ENCODE measurements around the gene ERN1. TPM values are rescaled to one million over a fixed set of nuclear protein-coding genes. Genes with fewer than 3 reads are reported as not detected.

ERN1 gene
- total and polyA plus RNA-seq, 2 donors (not counting 3 experiments of a cell fraction or from before 2014, with no cell fraction given) = 9.1 to 21.5 TPM

DNA sequence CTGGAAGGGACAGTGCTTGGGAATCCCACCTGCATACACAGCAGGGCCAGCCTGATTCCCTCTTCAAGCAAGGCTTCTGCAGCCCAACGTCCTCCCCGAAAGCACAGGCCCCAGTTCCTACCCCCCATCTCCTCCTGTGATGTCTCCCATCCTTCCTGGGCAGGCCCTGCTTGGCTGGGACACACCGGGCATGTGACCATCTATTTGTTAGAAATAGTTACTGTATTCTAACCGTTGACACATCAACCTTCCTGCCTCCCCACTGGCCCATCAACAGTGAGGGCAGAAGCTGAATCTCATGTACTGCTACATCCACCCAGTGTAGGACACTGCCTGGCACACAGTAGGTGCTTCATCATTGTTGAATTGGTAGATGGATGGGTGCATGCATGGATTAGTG lies 121.1 kb downstream of the ERN1 start:
- H2AFZ ChIP-seq (ENCODE audit: low read depth, low read length) = no peak overlapping the region
- no peak overlapping the region for H3K4me3 ChIP-seq (replicated peaks in 1 of 3; ENCODE audit: insufficient read depth in 1 of 3, low read depth in 1 of 3, low read length in 3 of 3)
- TF ChIP-seq MAX (IDR thresholded peaks at IDR 0.05; ENCODE audit: insufficient read depth, insufficient read length) (no peak), FOS (IDR thresholded peaks at IDR 0.05; ENCODE audit: borderline replicate concordance, insufficient read depth, low read length) (no peak), POLR2A (IDR thresholded peaks at IDR 0.05; ENCODE audit: low read depth, low read length) (no peak), MYC (IDR thresholded peaks at IDR 0.05; ENCODE audit: low read depth, low read length) (no peak), GATA2 (IDR thresholded peaks at IDR 0.05; ENCODE audit: insufficient read depth, insufficient read length, low read depth, low read length) (no peak), JUN (IDR thresholded peaks at IDR 0.05; ENCODE audit: borderline replicate concordance, insufficient read depth, insufficient read length, low read depth) (no peak), POLR2AphosphoS5 (IDR thresholded peaks at IDR 0.05; ENCODE audit: insufficient read depth, low read depth, low read length) (no peak), EZH2 (IDR thresholded peaks at IDR 0.05; ENCODE audit: borderline replicate concordance, low read depth, low read length, severe bottlenecking) (no peak)
- ChIA-PET POLR2A (interaction anchor here (0.6 to 1.4 kb wide), 3 partner anchors 12 to 497 kb away, joined by 3 to 5 read pairs (median 3); partner anchors contain the start of genes DDX5 and ICAM2), CTCF (interaction anchor here (1.2 to 1.4 kb wide), 4 partner anchors 14 to 125 kb away, joined by 3 to 6 read pairs (median 3); no protein-coding TSS in a partner anchor)
- no peaks in the 10 kb centered on the region for H4K20me1 ChIP-seq (replicated peaks; ENCODE audit: control insufficient read depth, extremely low read depth, insufficient read depth, low read length)
- no peaks in the 10 kb centered on the region for H3K9me3 ChIP-seq (replicated peaks; ENCODE audit: control insufficient read depth, insufficient read depth, low read length)
- DNase-seq (ENCODE audit: low read depth, low spot score) (peak; percentile 36), FAIRE-seq (peak; percentile 15)
- no peaks in the 10 kb centered on the region for H3K27me3 ChIP-seq (ENCODE audit: control insufficient read depth in 2 of 2, insufficient read depth in 2 of 2, low read length in 2 of 2)
- intact Hi-C loops (cut with micrococcal nuclease) = no loop called here
- no peak overlapping the region for H3K4me2 ChIP-seq (ENCODE audit: insufficient read depth, low read length)
- H3K36me3 ChIP-seq (ENCODE audit: control insufficient read depth in 2 of 2, extremely low read depth in 1 of 2, insufficient read depth in 2 of 2, low read length in 2 of 2) = peaks cover 13 to 15% of the 10 kb centered on the region in 2 experiments
- H3K9ac ChIP-seq (replicated peaks; ENCODE audit: extremely low read depth, insufficient read depth, low read length) = no peak overlapping the region
- H3K4me1 ChIP-seq (ENCODE audit: control insufficient read depth, extremely low read depth, insufficient read depth, low read length) = peaks cover 58% of the 10 kb centered on the region
- peaks cover 65% of the 10 kb centered on the region for H3K79me2 ChIP-seq (ENCODE audit: control insufficient read depth, insufficient read depth, low read length)
- no peaks in the 10 kb centered on the region for H3K9me1 ChIP-seq (replicated peaks; ENCODE audit: control insufficient read depth, extremely low read depth, insufficient read depth, low read length)
- no TSS peak for BruUV-seq (replicated peaks)
- dilution Hi-C loops (cut with MboI; ENCODE audit: extremely low pct_ligation_motif_present, low sequenced_read_pairs) = no loop called here
- peak overlapping the region; percentile 91 for H3K27ac ChIP-seq (ENCODE audit: insufficient read depth, low read depth, low read length)
